Measurements from ENCODE around the gene GOPC.

The GOPC gene

DNA sequence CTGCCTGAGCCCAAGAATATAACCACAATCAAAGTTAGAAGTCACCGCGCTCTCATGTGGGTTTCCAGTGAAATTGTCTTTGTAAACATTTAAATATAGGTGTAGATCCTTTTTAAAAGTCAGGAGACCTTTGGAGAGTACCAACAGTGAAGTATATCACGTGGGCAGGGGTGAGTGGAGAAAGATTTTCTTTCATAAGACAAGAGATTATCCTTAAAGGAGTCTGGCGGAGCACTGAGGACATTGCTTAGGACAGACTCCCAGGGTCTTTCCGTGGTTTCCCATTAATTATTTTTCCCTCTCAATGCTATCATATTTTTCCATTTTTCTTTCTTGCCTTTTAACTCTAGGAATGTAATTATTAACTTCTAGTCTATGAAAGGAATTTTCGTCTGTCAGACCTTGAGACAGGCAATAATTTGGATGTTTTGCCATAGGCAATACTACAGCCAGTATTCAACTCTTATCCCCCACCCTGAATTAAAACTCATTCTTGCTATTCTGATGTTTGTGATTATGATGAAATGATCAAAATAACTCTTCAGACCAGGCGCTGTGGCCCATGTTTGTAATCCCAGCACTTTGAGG lies 88.4 kb downstream of the GOPC start:
- peak; percentile 54 for DNase-seq

GRCh38 chr6:117512987-117513573 lies 89.2 kb downstream of the GOPC start:
- no peak for DNase-seq

- peak; percentile 34 for DNase-seq
These were observed 90.1 kb downstream of the GOPC start for GRCh38 chr6:117512056-117512828.
